D341Med (cell line): Measurements from ENCODE around the gene DIMT1.

Experiments
- DNase-seq: peaks from one replicate; pipeline ENCODE4 v3.0.0; 2012; ENCODE audit warnings: low spot score

DIMT1 gene

DNA sequence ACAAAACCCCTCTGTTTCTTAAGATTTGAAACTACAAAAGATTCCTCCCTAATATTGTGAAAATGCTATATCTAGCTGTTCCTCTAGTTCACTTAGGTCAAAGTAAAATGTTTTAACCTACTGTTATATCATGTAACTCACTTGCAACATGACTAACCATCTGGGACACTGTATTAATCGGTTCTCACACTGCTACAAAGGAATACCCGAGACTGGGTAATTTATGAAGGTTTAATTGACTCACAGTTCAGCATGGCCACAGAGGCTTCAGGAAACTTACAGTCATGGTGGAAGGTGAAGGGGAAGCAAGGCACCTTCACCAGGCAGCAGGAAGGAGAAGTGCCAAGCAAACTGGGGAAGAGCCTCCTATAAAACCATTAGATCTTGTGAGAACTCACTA is 34.7 kb downstream of the DIMT1 start:
- no peak for DNase-seq

DNA sequence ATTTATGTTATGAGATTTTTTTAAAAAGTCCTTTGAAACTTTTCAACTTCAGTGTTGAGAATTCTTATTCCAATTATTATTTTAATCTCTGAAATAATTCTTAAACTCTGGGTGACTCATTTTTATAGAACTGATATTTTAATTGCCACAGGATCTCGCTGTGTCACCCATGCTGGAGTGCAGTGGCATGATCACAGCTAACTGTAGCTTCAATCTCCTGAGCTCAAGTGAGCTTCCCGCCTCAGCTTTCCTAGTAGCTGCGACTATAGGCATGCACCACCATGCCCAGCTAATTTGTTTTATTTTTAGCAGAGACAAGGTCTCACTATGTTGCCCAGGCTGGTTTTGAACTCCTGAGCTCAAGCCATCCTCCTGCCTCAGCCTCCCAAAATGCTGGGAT is 41.0 kb downstream of the DIMT1 start:
- DNase-seq: no peak

DNA sequence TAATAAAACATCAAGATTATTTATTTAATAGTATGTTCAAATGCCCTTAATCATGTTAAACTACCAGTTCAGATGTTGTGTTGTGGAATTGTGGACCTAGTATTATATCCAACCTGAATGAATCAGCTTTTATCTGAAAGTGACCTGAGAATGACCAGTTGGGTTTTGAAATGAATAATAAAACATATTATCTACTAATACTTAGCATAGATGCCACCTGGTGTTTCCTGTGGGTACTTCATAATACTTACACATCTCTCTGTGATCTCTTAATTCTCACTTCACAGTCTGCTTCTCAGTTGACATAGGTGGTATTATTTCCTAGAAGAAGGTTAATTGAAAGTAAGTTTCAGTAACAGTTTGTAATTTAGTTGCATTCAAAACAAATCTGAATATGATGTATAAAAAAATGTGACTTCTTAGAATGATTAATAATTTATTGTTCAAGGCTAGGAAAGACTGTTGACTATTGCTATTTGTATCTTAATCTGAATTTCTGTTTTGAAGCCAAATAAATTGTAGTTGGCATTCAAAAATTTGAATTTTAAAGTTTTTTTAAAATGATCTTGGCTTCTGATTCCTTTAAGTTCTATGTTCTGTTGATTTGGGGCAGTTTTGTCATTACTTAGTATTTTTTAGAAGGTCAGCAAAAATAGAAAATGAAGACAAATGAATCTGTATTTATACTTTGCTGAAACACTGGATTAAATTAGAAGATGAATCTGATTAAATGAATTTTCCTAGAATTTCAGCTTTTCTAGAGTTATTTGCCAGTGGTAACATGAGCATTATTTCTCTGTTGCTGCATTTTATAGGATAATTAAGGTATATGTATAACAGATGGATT is 49.5 kb downstream of the DIMT1 start:
- peak; percentile 35 for DNase-seq

DNA sequence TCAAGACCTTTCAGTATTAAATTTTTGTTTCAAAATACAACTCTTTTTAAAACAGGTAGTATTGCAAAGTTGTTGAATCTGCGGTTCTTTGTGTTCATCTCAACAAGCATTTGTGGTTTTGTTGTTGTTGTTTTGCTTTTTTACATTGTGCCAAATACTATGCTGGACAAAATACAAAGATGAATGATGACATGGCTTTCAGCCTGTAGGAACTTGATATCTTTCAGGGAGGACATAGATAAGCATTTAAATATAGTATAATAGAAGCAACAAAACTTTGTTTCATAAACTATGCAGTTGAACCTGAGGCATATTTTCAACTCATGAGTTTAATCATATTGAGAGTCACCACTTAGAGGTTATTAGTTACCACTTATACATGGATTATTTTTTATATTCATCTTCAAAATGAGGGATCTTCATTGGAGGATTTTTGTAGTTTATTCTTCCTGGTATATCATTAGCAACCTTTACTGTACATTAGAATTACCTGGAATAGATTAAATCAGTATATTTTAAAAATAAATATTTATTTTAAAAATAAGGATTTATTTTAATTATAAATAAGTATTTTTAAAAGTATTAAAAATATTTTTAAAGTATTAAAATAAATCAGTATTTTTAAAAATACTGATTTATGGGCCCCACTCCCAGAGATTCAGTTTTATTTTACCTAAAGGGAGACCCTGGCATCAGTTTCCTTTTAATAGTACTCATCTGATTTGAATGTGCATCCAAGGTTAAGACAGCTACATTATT is 54.8 kb downstream of the DIMT1 start:
- no peak for DNase-seq

DNA sequence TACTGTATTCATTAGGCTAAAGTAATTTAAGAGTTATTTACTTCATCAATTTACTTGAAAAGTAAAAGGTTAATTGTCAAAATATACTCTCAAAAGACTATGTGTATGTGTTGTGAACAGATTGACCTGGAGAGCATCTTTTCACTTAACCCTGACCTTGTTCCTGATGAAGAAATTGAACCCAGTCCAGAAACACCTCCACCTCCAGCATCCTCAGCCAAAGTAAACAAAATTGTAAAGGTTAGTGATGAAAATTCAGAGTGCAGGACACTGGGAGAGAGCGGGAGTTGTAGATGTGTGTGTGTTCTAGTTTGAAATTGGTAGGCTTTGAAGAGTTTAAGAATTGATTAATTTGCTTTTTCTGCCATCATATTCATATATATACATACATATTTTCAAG is 55.8 kb downstream of the DIMT1 start:
- no peak for DNase-seq

DNA sequence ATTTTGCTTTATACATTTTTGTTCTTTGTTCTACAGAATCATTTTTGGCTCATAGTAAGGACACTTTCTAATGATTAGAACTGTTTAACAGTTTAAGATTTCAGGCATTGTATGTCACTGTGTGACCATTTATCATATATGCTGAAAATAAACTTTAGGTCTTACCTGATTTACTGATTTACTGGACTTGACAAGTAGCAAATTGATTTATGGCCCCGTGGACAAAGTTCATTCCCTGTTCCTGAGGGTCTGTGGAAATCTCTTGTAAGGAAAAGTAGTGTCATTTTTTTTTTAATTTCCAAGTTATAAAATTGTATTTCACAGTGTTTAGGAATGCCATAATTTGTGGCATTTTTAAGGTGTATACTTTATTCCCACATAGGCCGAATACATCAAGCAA is 57.0 kb downstream of the DIMT1 start:
- no peak for DNase-seq

DNA sequence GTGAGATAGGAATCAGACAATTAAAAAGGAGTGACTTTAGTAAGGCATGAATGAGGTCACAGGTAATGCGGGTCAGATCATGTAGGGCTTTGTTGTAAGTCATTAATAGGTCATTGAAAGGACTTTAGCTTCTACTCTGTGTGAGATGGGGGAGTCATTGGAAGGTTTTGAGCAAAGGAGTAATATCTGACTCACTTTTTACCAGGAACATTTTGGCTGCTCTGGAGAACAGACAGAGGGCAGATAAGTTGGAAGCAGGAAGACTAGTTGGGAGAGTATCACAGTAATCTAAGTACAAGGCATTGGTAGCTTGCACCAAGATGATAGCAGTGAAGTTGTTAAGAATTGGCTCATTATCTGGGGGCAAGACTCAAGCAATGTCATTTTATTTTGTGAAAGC is 60.3 kb downstream of the DIMT1 start:
- DNase-seq: no peak

DNA sequence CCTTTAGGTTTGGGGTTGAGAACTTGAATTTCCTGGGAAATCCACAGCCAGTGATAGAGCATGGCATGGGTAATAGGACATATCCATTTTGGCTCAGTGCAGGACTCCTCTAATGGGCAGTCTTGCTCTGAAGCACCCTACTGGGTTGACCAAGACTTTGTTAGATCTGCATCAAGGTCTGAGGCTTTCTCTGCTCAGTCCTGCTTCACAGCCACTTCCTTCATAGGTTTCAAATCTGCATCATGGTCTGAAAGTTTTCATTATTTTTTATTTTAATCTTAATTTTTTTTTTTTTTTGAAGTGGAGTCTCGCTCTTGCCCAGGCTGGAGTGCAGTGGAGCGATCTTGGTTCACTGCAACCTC is 61.2 kb downstream of the DIMT1 start:
- no peak for DNase-seq

DNA sequence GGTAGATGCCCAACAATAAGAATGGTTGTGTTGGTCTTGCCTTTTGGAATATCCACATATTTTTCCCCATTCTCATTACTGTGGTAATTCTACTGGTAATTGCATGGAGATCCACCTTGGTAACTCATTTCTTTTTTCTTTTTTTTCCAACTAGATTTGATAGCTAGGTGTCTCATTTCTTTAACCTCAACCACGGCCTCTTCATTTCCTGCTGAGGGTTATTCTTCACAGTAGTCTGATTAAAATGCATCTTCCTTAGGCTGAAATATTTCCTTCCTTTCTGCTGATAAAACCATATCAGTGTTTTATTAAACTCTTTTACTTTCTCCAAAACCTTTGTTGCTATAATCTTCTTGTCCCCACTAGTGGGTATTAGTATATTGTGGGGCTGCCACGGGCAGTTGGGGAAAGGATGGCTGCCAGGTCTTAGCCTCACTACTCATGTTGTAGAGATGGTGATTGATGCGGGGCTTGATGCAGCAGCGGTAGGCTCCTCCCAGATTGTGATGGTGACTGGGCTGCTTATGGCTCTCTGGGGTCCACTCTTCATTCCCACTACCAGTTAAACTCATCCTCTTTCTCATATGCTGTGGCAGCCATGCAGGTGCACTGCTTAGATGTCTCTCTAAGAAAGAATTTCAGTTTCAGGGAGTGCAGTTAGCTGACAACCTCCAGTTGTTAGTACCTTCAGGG is 61.8 kb downstream of the DIMT1 start:
- DNase-seq: no peak

DNA sequence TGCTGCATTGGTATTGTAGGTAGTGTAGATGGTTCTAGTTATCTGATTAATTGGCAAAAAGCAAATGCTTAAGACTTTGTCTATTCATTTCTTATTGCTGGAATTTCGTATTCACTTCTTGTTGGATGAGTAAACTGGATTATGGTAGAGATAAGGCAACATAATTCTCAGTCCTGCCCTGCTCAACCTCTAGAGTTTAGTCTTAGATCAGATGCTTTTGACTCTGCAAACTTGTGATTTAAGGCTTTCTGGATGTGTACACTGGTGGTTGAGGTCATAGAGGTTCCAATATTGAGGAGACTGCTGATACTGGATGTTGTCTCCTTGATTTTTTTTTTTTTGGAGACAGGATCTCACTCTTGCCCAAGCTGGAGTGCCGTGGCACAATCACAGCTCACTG is 62.7 kb downstream of the DIMT1 start:
- DNase-seq: no peak

DNA sequence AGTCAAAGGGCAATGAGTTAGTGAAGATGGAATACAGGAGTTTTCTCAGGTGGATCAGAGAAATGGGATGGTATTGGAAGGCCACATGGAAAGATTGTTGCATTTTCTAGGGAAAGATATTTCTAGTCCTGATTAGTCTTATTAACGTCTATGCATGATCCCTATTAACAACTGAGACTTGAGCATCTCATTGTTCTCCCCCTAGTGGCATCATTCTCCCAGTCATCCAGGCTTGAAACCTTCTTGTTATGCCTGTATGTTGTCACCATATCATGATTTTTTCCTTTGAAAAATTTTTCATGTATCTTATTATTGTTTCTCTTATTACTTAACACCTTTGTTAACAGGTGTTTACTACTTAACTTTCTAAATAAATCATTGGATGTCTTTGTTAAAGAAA is 63.3 kb downstream of the DIMT1 start:
- no peak for DNase-seq
